Measurements from ENCODE around the gene SSR3.

- TF ChIP-seq, protein P1, sequence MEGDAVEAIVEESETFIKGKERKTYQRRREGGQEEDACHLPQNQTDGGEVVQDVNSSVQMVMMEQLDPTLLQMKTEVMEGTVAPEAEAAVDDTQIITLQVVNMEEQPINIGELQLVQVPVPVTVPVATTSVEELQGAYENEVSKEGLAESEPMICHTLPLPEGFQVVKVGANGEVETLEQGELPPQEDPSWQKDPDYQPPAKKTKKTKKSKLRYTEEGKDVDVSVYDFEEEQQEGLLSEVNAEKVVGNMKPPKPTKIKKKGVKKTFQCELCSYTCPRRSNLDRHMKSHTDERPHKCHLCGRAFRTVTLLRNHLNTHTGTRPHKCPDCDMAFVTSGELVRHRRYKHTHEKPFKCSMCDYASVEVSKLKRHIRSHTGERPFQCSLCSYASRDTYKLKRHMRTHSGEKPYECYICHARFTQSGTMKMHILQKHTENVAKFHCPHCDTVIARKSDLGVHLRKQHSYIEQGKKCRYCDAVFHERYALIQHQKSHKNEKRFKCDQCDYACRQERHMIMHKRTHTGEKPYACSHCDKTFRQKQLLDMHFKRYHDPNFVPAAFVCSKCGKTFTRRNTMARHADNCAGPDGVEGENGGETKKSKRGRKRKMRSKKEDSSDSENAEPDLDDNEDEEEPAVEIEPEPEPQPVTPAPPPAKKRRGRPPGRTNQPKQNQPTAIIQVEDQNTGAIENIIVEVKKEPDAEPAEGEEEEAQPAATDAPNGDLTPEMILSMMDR (IDR thresholded peaks at IDR 0.05): no peak
- no peak for TF ChIP-seq POLR2A (IDR thresholded peaks at IDR 0.05)
Measured at GRCh38 chr3:156598413-156598812, 43.5 kb upstream of the SSR3 start.

All from ovary (tissue), 3 donors.